ENCODE measurements around the gene CHD5.

DNA sequence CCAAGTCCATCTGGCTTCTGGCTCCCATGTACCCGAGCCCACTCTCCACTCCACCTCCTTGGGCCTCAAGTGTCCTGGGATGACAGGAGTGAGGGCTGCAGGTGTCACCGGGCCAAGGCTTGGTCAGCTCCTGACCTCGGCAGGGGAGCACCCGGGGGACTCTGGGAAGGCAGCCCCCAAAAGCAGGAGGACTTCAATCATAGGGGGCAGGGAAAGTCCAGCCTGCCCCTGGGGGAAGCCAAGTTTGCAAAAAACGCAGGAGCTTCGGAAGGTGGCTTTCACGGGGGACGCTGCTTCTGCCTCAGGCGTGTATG is 77.6 kb downstream of the CHD5 start:
- TF ChIP-seq, protein P1, sequence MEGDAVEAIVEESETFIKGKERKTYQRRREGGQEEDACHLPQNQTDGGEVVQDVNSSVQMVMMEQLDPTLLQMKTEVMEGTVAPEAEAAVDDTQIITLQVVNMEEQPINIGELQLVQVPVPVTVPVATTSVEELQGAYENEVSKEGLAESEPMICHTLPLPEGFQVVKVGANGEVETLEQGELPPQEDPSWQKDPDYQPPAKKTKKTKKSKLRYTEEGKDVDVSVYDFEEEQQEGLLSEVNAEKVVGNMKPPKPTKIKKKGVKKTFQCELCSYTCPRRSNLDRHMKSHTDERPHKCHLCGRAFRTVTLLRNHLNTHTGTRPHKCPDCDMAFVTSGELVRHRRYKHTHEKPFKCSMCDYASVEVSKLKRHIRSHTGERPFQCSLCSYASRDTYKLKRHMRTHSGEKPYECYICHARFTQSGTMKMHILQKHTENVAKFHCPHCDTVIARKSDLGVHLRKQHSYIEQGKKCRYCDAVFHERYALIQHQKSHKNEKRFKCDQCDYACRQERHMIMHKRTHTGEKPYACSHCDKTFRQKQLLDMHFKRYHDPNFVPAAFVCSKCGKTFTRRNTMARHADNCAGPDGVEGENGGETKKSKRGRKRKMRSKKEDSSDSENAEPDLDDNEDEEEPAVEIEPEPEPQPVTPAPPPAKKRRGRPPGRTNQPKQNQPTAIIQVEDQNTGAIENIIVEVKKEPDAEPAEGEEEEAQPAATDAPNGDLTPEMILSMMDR (IDR thresholded peaks at IDR 0.05) = no peak
- TF ChIP-seq ZFX (IDR thresholded peaks at IDR 0.05; ENCODE audit: borderline replicate concordance) = no peak
